ENCODE data around the gene HIPK4. TPM values are rescaled to one million over a fixed set of nuclear protein-coding genes. Genes with fewer than 3 reads are reported as not detected.
"Not testable (repeated sequence)": the region's sequence is repeated elsewhere in the genome, so short reads cannot be mapped to it uniquely, and the experiment has no call there.

The HIPK4 gene
- total RNA-seq, 1 donor from 2014 or later, result not detected

- Mint-ChIP-seq H3K4me3 (no peak overlapping the region), H3K36me3 (no peaks in the 10 kb centered on the region), H3K9me3 (no peaks in the 10 kb centered on the region), H3K4me1 (peaks cover 27% of the 10 kb centered on the region), H3K27me3 (ENCODE audit: insufficient read depth, low read depth) (no peaks in the 10 kb centered on the region), H3K27ac (peak overlapping the region; percentile 84)
- Histone ChIP-seq H3F3A (ENCODE audit: low read depth) (peaks cover 7% of the 10 kb centered on the region), H3K4me2 (no peak overlapping the region), H3K79me2 (ENCODE audit: low read depth) (no peaks in the 10 kb centered on the region), H3K9me3 (ENCODE audit: low read depth) (no peaks in the 10 kb centered on the region), H4K20me1 (ENCODE audit: low read depth) (no peaks in the 10 kb centered on the region), H3K27me3 (no peaks in the 10 kb centered on the region), H3K27ac (no peak overlapping the region), H3K4me3 (no peak overlapping the region), H3K9ac (no peak overlapping the region), H2AFZ (replicated peaks) (no peak overlapping the region), H3K36me3 (no peaks in the 10 kb centered on the region), H3K4me1 (peaks cover 16% of the 10 kb centered on the region)
- TF ChIP-seq EZH2 (IDR thresholded peaks at IDR 0.05), result no peak
- no peak for TF ChIP-seq EZH2phosphoT487 (IDR thresholded peaks at IDR 0.05)
- TF ChIP-seq CTCF (IDR thresholded peaks at IDR 0.05), result no peak
- DNase-seq (ENCODE audit: low spot score), result no peak
These were observed 22.0 kb upstream of the HIPK4 start for GRCh38 chr19:40411958-40412499.

- no peaks in the 10 kb centered on the region for H3K36me3 Mint-ChIP-seq
- no peak for DNase-seq (ENCODE audit: low spot score)
- Histone ChIP-seq H3K4me1 (peaks cover 15% of the 10 kb centered on the region), H4K20me1 (ENCODE audit: low read depth) (no peaks in the 10 kb centered on the region), H2AFZ (replicated peaks) (no peak overlapping the region), H3K79me2 (ENCODE audit: low read depth) (no peaks in the 10 kb centered on the region), H3K27me3 (no peaks in the 10 kb centered on the region), H3K9ac (no peak overlapping the region), H3K27ac (no peak overlapping the region), H3K36me3 (no peaks in the 10 kb centered on the region), H3F3A (ENCODE audit: low read depth) (peaks cover 7% of the 10 kb centered on the region), H3K9me3 (ENCODE audit: low read depth) (no peaks in the 10 kb centered on the region), H3K4me2 (no peak overlapping the region), H3K4me3 (no peak overlapping the region)
- H3K4me1 Mint-ChIP-seq, result peaks cover 24% of the 10 kb centered on the region
- no peak overlapping the region for H3K27ac Mint-ChIP-seq
- H3K27me3 Mint-ChIP-seq (ENCODE audit: insufficient read depth, low read depth), result no peaks in the 10 kb centered on the region
- H3K4me3 Mint-ChIP-seq, result no peak overlapping the region
- H3K9me3 Mint-ChIP-seq, result no peaks in the 10 kb centered on the region
- TF ChIP-seq CTCF (IDR thresholded peaks at IDR 0.05) (no peak), EZH2 (IDR thresholded peaks at IDR 0.05) (no peak), EZH2phosphoT487 (IDR thresholded peaks at IDR 0.05) (no peak)
These were observed 21.3 kb upstream of the HIPK4 start for GRCh38 chr19:40411125-40411842.

- no peak overlapping the region for H3K27ac Mint-ChIP-seq
- H3K79me2 ChIP-seq (ENCODE audit: low read depth), result no peaks in the 10 kb centered on the region
- H3K27ac ChIP-seq, result no peak overlapping the region
- H3K4me3 Mint-ChIP-seq, result peak overlapping the region; percentile 33
- no peaks in the 10 kb centered on the region for H3K9me3 Mint-ChIP-seq
- H3K36me3 Mint-ChIP-seq, result no peaks in the 10 kb centered on the region
- H3K4me2 ChIP-seq, result no peak overlapping the region
- H3F3A ChIP-seq (ENCODE audit: low read depth), result peaks cover 10% of the 10 kb centered on the region
- H3K27me3 Mint-ChIP-seq (ENCODE audit: insufficient read depth, low read depth), result peaks cover 3% of the 10 kb centered on the region
- H3K4me3 ChIP-seq, result no peak overlapping the region
- TF ChIP-seq CTCF (IDR thresholded peaks at IDR 0.05) (no peak), EZH2phosphoT487 (IDR thresholded peaks at IDR 0.05) (no peak), EZH2 (IDR thresholded peaks at IDR 0.05) (no peak)
- H3K9ac ChIP-seq, result no peak overlapping the region
- H3K4me1 ChIP-seq, result peaks cover 15% of the 10 kb centered on the region
- peaks cover 24% of the 10 kb centered on the region for H3K4me1 Mint-ChIP-seq
- no peaks in the 10 kb centered on the region for H3K36me3 ChIP-seq
- no peaks in the 10 kb centered on the region for H4K20me1 ChIP-seq (ENCODE audit: low read depth)
- peak; percentile 73 for DNase-seq (ENCODE audit: low spot score)
- no peaks in the 10 kb centered on the region for H3K9me3 ChIP-seq (ENCODE audit: low read depth)
- H3K27me3 ChIP-seq, result no peaks in the 10 kb centered on the region
- H2AFZ ChIP-seq (replicated peaks), result no peak overlapping the region
These were observed 20.0 kb upstream of the HIPK4 start for GRCh38 chr19:40410030-40410389.

GRCh38 chr19:40408598-40408925 lies 18.6 kb upstream of the HIPK4 start:
- H3K36me3 Mint-ChIP-seq; H3K27ac Mint-ChIP-seq; H3K36me3 ChIP-seq; H3K9ac ChIP-seq; H3K27me3 Mint-ChIP-seq (ENCODE audit: insufficient read depth, low read depth); H3K4me3 Mint-ChIP-seq; H4K20me1 ChIP-seq (ENCODE audit: low read depth); H3K27me3 ChIP-seq; DNase-seq (ENCODE audit: low spot score); H3K9me3 ChIP-seq (ENCODE audit: low read depth); H3K27ac ChIP-seq; H3K79me2 ChIP-seq (ENCODE audit: low read depth); H3K4me3 ChIP-seq; H3K9me3 Mint-ChIP-seq; H3K4me2 ChIP-seq; H2AFZ ChIP-seq (replicated peaks): not testable (repeated sequence)
- peaks cover 22% of the 10 kb centered on the region for H3F3A ChIP-seq (ENCODE audit: low read depth)
- H3K4me1 ChIP-seq, result peaks cover 16% of the 10 kb centered on the region
- peaks cover 23% of the 10 kb centered on the region for H3K4me1 Mint-ChIP-seq

All from neural progenitor cell (in vitro differentiated cells).